ENCODE measurements around the gene ZMYND19.
A peak's percentile ranks its signal among the peaks of the same experiment; 100 is the strongest.
"Not testable (repeated sequence)": the region's sequence is repeated elsewhere in the genome, so short reads cannot be mapped to it uniquely, and the experiment has no call there.

The ZMYND19 gene

GRCh38 chr9:137558127-137558526 lies 32.2 kb downstream of the ZMYND19 start:
- no peak for DNase-seq (ENCODE audit: low read depth, low spot score)

DNA sequence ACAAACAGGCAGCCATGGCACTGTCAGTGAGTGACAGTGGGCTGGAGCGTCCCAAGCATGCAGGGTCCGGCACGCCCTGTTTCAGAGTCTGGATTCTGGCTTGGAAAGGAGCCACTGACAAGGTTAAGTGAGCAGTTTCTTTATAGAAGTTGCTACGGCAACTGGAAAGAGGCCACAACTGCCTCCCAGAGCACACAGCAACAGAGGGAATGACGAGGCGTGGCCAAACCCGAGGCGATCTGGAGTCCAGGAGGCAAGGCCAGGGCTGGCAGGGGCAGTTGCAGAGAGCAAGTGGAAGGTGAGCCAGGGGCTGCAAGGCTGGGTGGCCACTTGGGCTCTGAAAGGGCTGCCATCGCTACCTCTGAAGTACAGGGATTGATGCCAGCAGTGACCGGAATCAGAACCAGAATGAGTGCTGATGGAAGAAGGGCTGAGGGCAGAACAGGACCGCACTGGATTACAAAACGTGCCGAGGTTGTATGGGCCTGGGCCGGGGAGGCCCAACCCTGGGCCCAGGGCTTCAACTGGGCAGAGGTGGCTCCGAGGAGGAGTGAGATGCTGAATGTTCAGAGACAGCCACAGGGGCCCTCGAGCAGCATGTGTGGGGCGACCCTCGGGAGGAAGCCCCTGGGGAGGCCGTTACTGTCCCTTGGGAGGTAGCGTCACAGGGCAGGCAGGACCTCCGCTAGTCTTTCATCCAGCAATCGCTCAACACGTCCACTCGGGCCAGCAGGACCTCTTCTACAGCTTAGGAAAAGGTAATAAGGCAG lies 34.1 kb downstream of the ZMYND19 start:
- DNase-seq (ENCODE audit: low read depth, low spot score), result no peak

DNA sequence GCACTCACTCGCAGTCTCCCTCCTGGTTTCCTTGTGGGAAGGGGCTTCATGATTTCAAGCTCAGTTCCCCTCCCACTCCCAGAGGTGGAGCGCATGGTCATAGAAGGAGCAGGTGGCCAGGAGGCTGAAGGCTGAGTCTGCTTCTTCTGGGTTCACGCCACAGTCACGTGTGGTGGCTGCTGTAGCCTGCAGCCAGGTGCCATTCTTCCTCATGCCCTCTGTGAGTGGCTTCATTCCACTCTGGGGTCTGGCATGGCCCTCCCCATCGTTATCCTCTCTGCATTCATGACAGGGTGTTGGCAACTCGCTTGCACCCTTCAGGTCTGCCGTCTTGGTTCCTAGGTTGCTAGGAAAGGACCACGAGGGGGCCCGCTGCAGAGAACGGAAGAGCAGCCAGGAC lies 35.1 kb downstream of the ZMYND19 start:
- DNase-seq (ENCODE audit: low read depth, low spot score), result no peak

GRCh38 chr9:137554349-137554748 lies 36.0 kb downstream of the ZMYND19 start:
- DNase-seq (ENCODE audit: low read depth, low spot score), result no peak

DNA sequence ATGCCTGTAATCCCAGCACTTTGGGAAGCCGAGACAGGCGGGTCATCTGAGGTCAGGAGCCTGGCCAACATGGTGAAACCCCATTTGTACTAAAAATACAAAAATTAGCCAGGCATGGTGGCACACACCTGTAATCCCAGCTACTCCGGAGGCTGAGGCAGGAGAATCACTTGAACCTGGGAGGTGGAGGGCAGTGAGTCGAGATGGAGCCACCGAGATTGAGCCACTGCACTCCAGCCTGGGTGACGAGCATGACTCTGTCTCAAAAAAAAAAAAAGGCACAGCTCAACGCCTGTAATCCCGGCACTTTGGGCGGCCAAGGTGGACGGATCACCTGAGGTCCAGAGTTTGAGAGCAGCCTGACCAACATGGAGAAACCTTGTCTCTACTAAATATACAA lies 36.7 kb downstream of the ZMYND19 start:
- DNase-seq (ENCODE audit: low read depth, low spot score), result not testable (repeated sequence)

DNA sequence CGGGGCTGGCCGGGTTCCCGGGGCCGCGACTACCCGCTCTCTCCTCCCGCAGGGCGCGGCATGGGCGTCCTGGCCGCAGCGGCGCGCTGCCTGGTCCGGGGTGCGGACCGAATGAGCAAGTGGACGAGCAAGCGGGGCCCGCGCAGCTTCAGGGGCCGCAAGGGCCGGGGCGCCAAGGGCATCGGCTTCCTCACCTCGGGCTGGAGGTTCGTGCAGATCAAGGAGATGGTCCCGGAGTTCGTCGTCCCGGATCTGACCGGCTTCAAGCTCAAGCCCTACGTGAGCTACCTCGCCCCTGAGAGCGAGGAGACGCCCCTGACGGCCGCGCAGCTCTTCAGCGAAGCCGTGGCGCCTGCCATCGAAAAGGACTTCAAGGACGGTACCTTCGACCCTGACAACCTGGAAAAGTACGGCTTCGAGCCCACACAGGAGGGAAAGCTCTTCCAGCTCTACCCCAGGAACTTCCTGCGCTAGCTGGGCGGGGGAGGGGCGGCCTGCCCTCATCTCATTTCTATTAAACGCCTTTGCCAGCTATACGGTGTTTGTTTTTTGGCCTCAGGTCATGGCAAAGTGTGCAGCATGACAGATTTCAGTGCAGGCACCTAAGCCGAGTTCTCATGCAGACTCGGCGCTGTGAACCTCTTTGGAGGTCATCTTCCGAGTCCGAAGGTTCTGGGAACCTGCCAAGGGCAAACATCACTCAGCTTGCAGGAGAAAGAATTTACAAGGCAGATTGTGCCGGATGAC lies 38.1 kb downstream of the ZMYND19 start:
- no peak for DNase-seq (ENCODE audit: low read depth, low spot score)

GRCh38 chr9:137551264-137552021 lies 38.9 kb downstream of the ZMYND19 start, which contains the start of gene MRPL41:
Gene MRPL41 (plus strand): TSS chr9:137551879. CDS start chr9:137552082, 203 bp downstream.
- no peak for DNase-seq (ENCODE audit: low read depth, low spot score)

- not testable (repeated sequence) for DNase-seq (ENCODE audit: low read depth, low spot score)
Observed at GRCh38 chr9:137550958-137551263, 39.4 kb downstream of the ZMYND19 start.

GRCh38 chr9:137550231-137550621 lies 40.1 kb downstream of the ZMYND19 start, which contains the start of gene PNPLA7:
Gene PNPLA7 (minus strand): TSS chr9:137550402. CDS start chr9:137550197, 205 bp downstream.
- no peak for DNase-seq (ENCODE audit: low read depth, low spot score)

GRCh38 chr9:137547687-137548543 lies 42.4 kb downstream of the ZMYND19 start:
- no peak for DNase-seq (ENCODE audit: low read depth, low spot score)

DNA sequence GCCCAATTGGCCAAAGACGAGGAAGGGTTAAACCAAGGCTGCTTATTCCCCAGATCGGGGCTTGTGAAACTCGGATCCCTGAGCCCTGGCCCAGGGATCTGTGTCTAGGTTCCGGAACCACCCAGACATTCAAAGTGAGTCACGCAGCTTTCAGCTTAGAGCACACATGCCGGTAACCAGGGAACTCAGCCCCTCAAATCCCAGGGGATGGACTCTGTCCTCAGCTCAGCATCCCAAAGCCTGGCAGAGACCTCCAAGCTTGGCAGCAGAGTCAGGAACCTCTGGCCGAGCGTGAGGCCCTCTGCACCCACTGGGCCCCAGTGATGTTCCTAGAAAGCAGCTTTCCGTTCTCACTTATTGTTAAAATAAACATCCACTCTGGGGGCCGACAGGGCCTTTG lies 45.2 kb downstream of the ZMYND19 start:
- no peak for DNase-seq (ENCODE audit: low read depth, low spot score)

GRCh38 chr9:137544176-137544760 lies 46.0 kb downstream of the ZMYND19 start:
- DNase-seq (ENCODE audit: low read depth, low spot score), result no peak

GRCh38 chr9:137543237-137543963 lies 46.9 kb downstream of the ZMYND19 start:
- DNase-seq (ENCODE audit: low read depth, low spot score), result no peak

GRCh38 chr9:137542486-137542885 lies 47.8 kb downstream of the ZMYND19 start:
- DNase-seq (ENCODE audit: low read depth, low spot score), result no peak

DNA sequence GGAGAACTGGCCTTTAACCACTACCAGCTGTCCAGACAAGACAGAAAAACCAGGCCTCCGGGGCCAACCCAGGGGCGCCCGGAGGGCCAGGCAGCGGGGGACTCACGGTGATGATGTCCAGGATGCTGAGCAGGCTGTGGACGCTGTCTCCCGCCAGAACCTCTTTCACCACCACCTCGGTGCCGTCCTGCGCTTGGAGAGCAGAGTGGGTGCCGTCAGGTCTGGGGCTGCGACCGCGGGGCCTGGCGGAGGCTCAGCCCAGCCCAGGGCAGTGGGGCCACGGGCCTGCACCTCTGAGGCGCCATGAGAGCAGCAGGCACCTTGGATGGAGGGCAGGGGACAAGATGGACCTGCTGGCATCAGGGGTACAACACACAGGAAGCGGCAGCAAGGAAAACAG lies 49.8 kb downstream of the ZMYND19 start:
- DNase-seq (ENCODE audit: low read depth, low spot score), result no peak

DNA sequence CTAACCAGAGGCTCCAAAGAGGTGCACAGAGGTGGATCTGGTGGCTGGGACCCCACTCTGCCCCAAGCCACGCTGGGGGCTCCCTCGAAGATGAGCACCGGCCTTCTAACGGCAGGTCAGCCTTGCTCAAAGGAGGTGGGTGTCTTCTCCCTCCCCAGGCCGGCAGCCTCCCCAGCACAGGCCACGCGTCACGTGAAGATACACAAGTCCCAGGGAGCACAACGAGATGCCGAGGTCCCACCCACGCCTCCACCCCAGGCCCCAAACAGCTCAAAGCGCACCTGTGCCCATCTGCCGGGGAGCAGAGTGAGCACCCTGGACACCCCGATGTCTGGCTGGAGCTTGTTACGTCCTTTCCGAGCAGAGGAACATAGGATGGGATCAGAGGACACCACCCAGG lies 52.3 kb downstream of the ZMYND19 start:
- DNase-seq (ENCODE audit: low read depth, low spot score), result no peak

GRCh38 chr9:137536594-137537131 lies 53.6 kb downstream of the ZMYND19 start:
- not testable (repeated sequence) for DNase-seq (ENCODE audit: low read depth, low spot score)

GRCh38 chr9:137535120-137535428 lies 55.2 kb downstream of the ZMYND19 start:
- no peak for DNase-seq (ENCODE audit: low read depth, low spot score)

GRCh38 chr9:137534256-137535119 lies 55.8 kb downstream of the ZMYND19 start:
- peak; percentile 40 for DNase-seq (ENCODE audit: low read depth, low spot score)

Data from iPS DF 19.7 (cell line).